SK-N-SH treated with all-trans-retinoic acid at 6 μM for 48 hours (cell line): ENCODE results near the gene ZNF8.

Source experiments
- ARNTL ChIP-seq: fragments of 450-650 bp; formaldehyde crosslinking; IDR thresholded peaks from 2 replicates; pipeline ENCODE4 v1.5.0; 2020; ENCODE audit warnings: low read depth, mild to moderate bottlenecking, moderate library complexity, borderline replicate concordance
- CSDC2 ChIP-seq: fragments of 250-450 bp; sonication (Bioruptor Pico); IDR thresholded peaks from 2 replicates; pipeline ENCODE4 v1.5.0; 2020; ENCODE audit warnings: mild to moderate bottlenecking, moderate library complexity

DNA sequence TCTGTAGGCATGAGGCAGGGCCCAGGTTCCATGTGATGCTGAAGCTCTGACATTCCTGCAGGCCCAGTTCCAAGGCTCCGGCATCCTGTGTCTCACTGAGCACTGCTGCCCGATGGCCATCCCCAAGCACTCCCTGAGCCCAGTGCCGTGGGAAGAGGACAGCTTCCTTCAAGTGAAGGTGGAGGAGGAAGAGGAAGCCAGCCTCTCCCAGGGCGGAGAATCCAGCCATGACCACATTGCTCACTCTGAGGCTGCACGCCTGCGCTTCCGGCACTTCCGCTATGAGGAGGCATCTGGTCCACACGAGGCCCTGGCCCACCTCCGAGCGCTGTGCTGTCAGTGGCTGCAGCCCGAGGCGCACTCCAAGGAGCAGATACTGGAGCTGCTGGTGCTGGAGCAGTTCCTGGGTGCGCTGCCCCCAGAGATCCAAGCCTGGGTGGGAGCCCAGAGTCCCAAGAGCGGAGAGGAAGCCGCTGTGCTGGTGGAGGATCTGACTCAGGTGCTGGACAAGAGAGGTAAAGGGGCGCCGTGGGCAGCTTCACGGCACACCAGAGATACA, 56.0 kb downstream of the ZNF8 start:
- no peak for TF ChIP-seq CSDC2 (CRISPR knock-in tag)
- TF ChIP-seq ARNTL (CRISPR knock-in tag), result no peak
